Fibroblast of mammary gland (primary cell): Measurements from ENCODE around the gene NEK10.
"Not testable (repeated sequence)": the region's sequence is repeated elsewhere in the genome, so short reads cannot be mapped to it uniquely, and the experiment has no call there.

Source experiments
- DNase-seq: peaks from one replicate; pipeline ENCODE4 v3.0.0-alpha.2; 2010; ENCODE audit warnings: low read depth
- H3K4me3 ChIP-seq: 2 replicates; pipeline ENCODE4 v1.5.1; 2011; ENCODE audit warnings: low read depth, mild to moderate bottlenecking, low read length, moderate library complexity; ENCODE audit not compliant: control insufficient read depth
- TF ChIP-seq, protein P1 (sequence below): conservative IDR thresholded peaks from 2 replicates; pipeline ENCODE4 v1.5.1; 2011; ENCODE audit warnings: low read depth, low read length, inconsistent platforms; ENCODE audit not compliant: control insufficient read depth, insufficient read depth

NEK10 gene

GRCh38 chr3:27302891-27303290 lies 66.3 kb downstream of the NEK10 start:
- TF ChIP-seq, protein P1, sequence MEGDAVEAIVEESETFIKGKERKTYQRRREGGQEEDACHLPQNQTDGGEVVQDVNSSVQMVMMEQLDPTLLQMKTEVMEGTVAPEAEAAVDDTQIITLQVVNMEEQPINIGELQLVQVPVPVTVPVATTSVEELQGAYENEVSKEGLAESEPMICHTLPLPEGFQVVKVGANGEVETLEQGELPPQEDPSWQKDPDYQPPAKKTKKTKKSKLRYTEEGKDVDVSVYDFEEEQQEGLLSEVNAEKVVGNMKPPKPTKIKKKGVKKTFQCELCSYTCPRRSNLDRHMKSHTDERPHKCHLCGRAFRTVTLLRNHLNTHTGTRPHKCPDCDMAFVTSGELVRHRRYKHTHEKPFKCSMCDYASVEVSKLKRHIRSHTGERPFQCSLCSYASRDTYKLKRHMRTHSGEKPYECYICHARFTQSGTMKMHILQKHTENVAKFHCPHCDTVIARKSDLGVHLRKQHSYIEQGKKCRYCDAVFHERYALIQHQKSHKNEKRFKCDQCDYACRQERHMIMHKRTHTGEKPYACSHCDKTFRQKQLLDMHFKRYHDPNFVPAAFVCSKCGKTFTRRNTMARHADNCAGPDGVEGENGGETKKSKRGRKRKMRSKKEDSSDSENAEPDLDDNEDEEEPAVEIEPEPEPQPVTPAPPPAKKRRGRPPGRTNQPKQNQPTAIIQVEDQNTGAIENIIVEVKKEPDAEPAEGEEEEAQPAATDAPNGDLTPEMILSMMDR = no peak
- no peak overlapping the region for H3K4me3 ChIP-seq
- DNase-seq = no peak

DNA sequence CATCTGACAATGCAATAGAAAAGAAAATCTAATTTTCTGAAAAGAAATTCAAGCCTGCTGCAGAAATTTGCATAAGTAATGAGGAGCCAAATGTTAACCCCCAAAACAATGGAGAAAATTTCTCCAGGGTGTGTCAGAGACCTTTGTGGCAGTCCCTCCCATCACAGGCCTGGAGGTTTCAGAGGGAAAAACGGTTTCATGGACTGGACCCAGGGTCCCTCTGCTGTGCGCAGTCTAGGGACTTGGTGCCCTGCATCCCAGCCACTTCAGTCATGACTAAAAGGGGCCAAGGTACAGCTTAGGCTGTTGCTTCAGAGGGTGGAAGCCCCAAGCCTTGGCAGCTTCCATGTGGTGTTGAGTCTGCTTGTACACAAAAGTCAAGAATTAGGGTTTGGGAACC lies 70.2 kb downstream of the NEK10 start:
- not testable (repeated sequence) for DNase-seq, H3K4me3 ChIP-seq

DNA sequence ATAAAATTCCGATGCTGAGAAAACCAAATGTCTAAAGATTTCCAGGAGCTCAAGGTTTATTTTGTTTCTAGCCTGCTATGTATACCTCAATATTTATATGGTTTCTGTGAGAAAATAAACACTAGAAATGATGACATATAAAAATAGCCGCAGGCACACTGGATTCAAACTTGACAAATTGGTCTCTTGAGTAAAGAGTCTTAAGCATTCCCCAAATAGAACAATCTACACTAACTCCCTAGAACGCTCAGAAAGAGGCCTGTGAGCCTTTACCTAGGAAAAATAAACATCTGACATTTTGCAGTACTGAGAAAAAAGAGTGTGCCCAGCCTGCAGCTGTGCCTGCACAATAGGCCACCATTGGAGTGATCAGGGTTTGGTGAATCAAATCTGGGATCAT lies 75.2 kb downstream of the NEK10 start:
- DNase-seq = no peak
- no peak overlapping the region for H3K4me3 ChIP-seq
- TF ChIP-seq, protein P1 = no peak

DNA sequence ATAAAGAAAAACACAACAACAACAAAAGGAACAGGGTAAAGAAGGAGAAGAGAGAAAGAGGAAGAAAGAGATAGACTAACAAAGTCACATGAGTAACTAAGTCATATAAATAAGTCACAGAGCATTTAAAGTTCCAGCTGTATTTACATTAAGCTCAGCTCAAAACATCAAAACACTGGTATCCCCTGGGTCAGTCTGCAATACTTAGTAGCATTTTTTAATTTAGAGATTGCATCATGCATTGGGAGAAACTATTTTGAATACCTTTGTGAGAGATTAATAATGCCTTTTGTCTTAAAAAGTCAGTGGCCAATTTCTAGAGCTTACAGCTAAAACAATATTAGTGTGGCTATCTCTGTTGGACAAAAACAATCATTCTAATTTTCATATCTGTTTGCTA lies 78.4 kb downstream of the NEK10 start:
- no peak overlapping the region for H3K4me3 ChIP-seq
- TF ChIP-seq, protein P1 = no peak
- no peak for DNase-seq

GRCh38 chr3:27289769-27290413 lies 79.3 kb downstream of the NEK10 start:
- H3K4me3 ChIP-seq = no peak overlapping the region
- DNase-seq = peak; percentile 6
- TF ChIP-seq, protein P1 = no peak

DNA sequence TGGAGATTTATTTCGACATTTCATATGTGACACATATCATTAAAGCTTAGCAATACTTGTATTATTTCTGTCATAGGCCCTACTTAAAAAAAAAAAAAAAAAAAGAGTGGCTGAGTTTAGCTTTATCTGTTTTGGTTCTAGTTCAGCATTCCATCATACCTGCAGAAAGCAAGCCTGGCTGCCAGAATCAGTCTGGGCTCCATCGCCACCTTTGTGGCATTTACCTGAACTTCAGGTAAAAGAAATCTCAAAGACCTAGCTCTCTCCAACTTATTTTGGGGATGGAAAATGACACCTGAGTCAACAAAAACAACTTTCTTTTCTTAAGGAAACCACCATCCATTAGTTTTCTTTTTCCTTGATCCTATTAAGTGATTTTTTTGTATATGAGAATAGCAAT lies 82.1 kb downstream of the NEK10 start:
- no peak for DNase-seq
- no peak overlapping the region for H3K4me3 ChIP-seq
- TF ChIP-seq, protein P1 = no peak

DNA sequence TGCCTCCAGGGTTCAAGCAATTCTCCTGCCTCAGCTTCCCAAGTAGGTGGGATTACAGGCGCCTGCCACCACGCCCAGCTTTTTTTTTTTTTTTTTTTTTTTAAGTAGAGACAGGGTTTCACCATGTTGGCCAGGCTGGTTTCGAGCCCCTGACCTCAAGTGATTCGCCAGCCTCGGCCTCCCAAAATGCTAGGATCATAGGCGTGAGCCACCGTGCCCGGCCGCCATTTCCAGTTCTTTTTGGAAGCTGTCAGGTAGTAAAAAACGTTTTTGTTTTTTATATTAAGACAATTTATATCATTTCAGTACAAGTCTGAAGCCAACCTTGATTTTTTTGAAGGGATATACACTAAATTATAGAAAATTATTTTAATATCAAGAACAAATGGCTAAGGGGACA lies 82.7 kb downstream of the NEK10 start:
- not testable (repeated sequence) for H3K4me3 ChIP-seq, DNase-seq

DNA sequence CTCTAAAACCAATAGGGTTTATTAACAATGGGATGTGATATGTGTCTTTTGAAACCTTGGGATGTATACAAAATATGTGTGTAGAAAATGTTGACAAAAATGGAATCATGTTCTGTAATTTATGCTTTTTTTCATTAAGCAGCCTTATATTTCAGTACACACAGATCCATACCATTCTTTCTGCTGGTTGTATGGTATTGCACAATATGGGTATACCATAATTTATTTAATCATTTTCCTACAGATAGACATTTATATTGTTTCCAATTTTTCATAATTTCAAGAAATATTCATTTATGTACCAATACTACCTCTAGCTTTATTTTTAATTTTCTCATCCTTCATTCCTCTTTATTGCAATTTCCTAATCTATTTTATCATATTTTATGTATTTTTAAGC lies 83.5 kb downstream of the NEK10 start:
- H3K4me3 ChIP-seq = no peak overlapping the region
- TF ChIP-seq, protein P1 = no peak

More for the DNA sequence above, 83.5 kb downstream of the NEK10 start:
- no peak for DNase-seq
